ENCODE results near the gene AKAP9.
"Not testable (repeated sequence)": the region's sequence is repeated elsewhere in the genome, so short reads cannot be mapped to it uniquely, and the experiment has no call there.

Gene AKAP9

DNA sequence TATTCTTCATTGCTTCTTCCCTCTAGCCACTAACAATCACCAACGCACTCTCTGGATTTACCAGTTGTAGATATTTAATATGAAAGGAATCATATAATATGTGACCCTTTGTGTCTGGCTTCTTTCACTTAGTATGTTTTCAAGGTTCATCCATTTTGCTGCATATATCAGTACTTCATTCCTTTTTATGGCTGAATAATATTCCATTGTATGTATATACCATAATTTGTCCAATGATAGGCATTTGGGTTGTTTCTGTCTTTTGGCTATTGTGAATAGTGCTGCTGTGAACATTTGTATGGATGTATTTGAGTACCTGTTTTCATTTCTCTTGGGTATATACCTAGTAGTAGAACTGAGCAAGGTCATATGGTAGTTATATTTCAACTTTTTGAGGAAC, 7.3 kb downstream of the AKAP9 start:
- Histone ChIP-seq H3K27me3 (ENCODE audit: low read depth, low read length) (no peaks in the 10 kb centered on the region), H3K27ac (ENCODE audit: low read length) (no peak overlapping the region), H3K9me3 (ENCODE audit: control insufficient read depth in 1 of 2, low read length in 2 of 2) (no peaks in the 10 kb centered on the region), H3K4me1 (ENCODE audit: control insufficient read depth in 1 of 2, insufficient read depth in 2 of 2, low read length in 2 of 2) (peaks cover 0 to 13% of the 10 kb centered on the region in 2 donors), H3K36me3 (ENCODE audit: control insufficient read depth in 1 of 2, insufficient read depth in 2 of 2, low read length in 2 of 2) (no peaks in the 10 kb centered on the region), H3K4me3 (ENCODE audit: low read depth in 1 of 2, low read length in 2 of 2) (no peak overlapping the region)

DNA sequence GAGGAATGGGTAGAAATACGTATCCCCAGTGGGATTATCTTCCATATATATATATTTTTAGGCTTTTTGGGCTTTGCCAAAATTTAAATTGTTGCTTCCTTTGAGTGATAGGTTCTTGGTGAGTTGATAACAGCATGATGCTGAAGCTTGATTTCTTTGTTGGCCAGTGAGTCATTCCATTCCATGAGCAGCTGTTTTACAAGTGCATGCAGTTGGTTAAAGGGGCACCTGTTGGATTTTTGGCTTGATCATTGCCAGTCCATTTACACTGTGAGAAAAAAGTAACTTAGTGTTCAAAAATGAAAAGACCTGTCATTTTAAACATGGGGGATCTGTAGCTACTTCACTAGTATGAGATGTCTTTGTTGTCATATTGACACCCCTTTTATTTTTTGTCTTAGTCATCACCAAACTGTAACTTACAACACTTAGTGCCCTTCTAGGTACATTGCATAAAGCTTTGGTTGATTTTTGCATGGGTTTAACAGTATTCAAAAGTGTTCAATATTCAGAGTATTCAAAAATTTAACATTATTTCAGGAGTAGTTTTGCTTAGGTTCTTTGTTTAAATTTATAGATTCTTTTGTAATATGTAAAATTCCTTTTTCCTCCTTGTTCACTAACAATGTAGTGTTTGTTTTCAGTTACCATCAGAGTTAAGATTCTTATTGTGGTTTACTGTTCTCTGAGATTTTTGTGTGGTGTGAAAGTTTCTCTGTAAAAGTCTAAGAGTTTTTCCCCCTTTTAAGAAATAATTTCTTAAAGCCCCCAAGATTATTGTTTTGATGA, 8.8 kb downstream of the AKAP9 start:
- H3K36me3 ChIP-seq (ENCODE audit: control insufficient read depth in 1 of 2, insufficient read depth in 2 of 2, low read length in 2 of 2), result no peaks in the 10 kb centered on the region
- H3K4me1 ChIP-seq (ENCODE audit: control insufficient read depth in 1 of 2, insufficient read depth in 2 of 2, low read length in 2 of 2), result peaks cover 0 to 13% of the 10 kb centered on the region in 2 donors
- H3K27me3 ChIP-seq (ENCODE audit: low read depth, low read length), result no peaks in the 10 kb centered on the region
- no peaks in the 10 kb centered on the region for H3K9me3 ChIP-seq (ENCODE audit: control insufficient read depth in 1 of 2, low read length in 2 of 2)
- no peak overlapping the region for H3K27ac ChIP-seq (ENCODE audit: low read length)
- H3K4me3 ChIP-seq (ENCODE audit: low read depth in 1 of 2, low read length in 2 of 2), result no peak overlapping the region

GRCh38 chr7:91953618-91954017, 13.0 kb downstream of the AKAP9 start:
- Histone ChIP-seq H3K27ac (ENCODE audit: low read length) (no peak overlapping the region), H3K27me3 (ENCODE audit: low read depth, low read length) (no peaks in the 10 kb centered on the region), H3K4me1 (ENCODE audit: control insufficient read depth in 1 of 2, insufficient read depth in 2 of 2, low read length in 2 of 2) (no peaks in the 10 kb centered on the region), H3K36me3 (ENCODE audit: control insufficient read depth in 1 of 2, insufficient read depth in 2 of 2, low read length in 2 of 2) (no peaks in the 10 kb centered on the region), H3K4me3 (ENCODE audit: low read depth in 1 of 2, low read length in 2 of 2) (no peak overlapping the region), H3K9me3 (ENCODE audit: control insufficient read depth in 1 of 2, low read length in 2 of 2) (no peaks in the 10 kb centered on the region)

GRCh38 chr7:91956464-91956863, 15.8 kb downstream of the AKAP9 start:
- H3K9me3 ChIP-seq (ENCODE audit: control insufficient read depth in 1 of 2, low read length in 2 of 2); H3K27me3 ChIP-seq (ENCODE audit: low read depth, low read length); H3K4me1 ChIP-seq (ENCODE audit: control insufficient read depth in 1 of 2, insufficient read depth in 2 of 2, low read length in 2 of 2); H3K36me3 ChIP-seq (ENCODE audit: control insufficient read depth in 1 of 2, insufficient read depth in 2 of 2, low read length in 2 of 2); H3K4me3 ChIP-seq (ENCODE audit: low read depth in 1 of 2, low read length in 2 of 2); H3K27ac ChIP-seq (ENCODE audit: low read length): not testable (repeated sequence)

GRCh38 chr7:91957232-91957631, 16.6 kb downstream of the AKAP9 start:
- Histone ChIP-seq H3K27ac (ENCODE audit: low read length) (no peak overlapping the region), H3K4me1 (ENCODE audit: control insufficient read depth in 1 of 2, insufficient read depth in 2 of 2, low read length in 2 of 2) (no peaks in the 10 kb centered on the region), H3K4me3 (ENCODE audit: low read depth in 1 of 2, low read length in 2 of 2) (no peak overlapping the region), H3K9me3 (ENCODE audit: control insufficient read depth in 1 of 2, low read length in 2 of 2) (no peaks in the 10 kb centered on the region), H3K36me3 (ENCODE audit: control insufficient read depth in 1 of 2, insufficient read depth in 2 of 2, low read length in 2 of 2) (no peaks in the 10 kb centered on the region), H3K27me3 (ENCODE audit: low read depth, low read length) (no peaks in the 10 kb centered on the region)

DNA sequence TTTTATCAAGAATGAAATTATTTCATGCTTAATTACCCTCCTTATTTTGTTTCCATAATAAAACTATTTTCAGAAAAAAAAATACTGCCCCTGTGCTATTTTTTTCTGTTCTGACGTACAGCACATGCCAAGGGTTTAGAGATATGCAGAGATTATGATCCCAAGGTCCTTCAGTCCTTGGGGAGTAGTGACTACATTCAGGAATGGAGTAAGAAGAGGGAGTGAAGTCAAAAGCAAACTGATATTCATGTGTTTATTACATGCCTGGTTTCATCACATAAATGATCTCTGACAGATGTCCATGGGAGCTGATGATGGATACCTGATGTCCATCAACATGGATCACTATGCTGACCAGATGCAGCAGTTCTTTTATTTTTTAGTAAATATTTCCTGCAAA, 17.2 kb downstream of the AKAP9 start:
- Histone ChIP-seq H3K4me1 (ENCODE audit: control insufficient read depth in 1 of 2, insufficient read depth in 2 of 2, low read length in 2 of 2) (no peaks in the 10 kb centered on the region), H3K9me3 (ENCODE audit: control insufficient read depth in 1 of 2, low read length in 2 of 2) (no peaks in the 10 kb centered on the region), H3K27ac (ENCODE audit: low read length) (no peak overlapping the region), H3K4me3 (ENCODE audit: low read depth in 1 of 2, low read length in 2 of 2) (no peak overlapping the region), H3K27me3 (ENCODE audit: low read depth, low read length) (no peaks in the 10 kb centered on the region), H3K36me3 (ENCODE audit: control insufficient read depth in 1 of 2, insufficient read depth in 2 of 2, low read length in 2 of 2) (no peaks in the 10 kb centered on the region)

DNA sequence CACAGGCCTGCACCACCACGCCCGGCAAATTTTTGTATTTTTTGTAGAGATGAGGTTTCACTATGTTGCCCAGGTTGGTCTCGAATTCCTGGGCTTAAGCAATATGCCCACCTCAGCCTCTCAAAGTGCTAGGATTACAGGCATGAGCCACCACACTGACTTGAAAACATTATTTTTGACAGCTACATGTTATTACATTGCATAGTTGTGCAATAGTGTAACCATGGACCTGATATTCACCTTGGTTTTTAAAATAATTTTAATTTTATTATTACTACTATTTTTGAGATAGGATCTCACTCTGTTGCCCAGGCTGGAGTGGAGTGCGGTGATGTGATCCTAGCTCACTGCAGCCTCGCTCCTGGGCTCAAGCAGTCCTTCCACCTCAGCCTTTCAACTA, 18.4 kb downstream of the AKAP9 start:
- Histone ChIP-seq H3K9me3 (ENCODE audit: control insufficient read depth in 1 of 2, low read length in 2 of 2) (no peaks in the 10 kb centered on the region), H3K4me3 (ENCODE audit: low read depth in 1 of 2, low read length in 2 of 2) (no peak overlapping the region), H3K27me3 (ENCODE audit: low read depth, low read length) (no peaks in the 10 kb centered on the region), H3K4me1 (ENCODE audit: control insufficient read depth in 1 of 2, insufficient read depth in 2 of 2, low read length in 2 of 2) (no peaks in the 10 kb centered on the region), H3K36me3 (ENCODE audit: control insufficient read depth in 1 of 2, insufficient read depth in 2 of 2, low read length in 2 of 2) (no peaks in the 10 kb centered on the region), H3K27ac (ENCODE audit: low read length) (no peak overlapping the region)

GRCh38 chr7:91961816-91962215, 21.2 kb downstream of the AKAP9 start:
- H3K36me3 ChIP-seq (ENCODE audit: control insufficient read depth in 1 of 2, insufficient read depth in 2 of 2, low read length in 2 of 2), result no peaks in the 10 kb centered on the region
- no peak overlapping the region for H3K4me3 ChIP-seq (ENCODE audit: low read depth in 1 of 2, low read length in 2 of 2)
- no peaks in the 10 kb centered on the region for H3K27me3 ChIP-seq (ENCODE audit: low read depth, low read length)
- no peak overlapping the region for H3K27ac ChIP-seq (ENCODE audit: low read length)
- H3K9me3 ChIP-seq (ENCODE audit: control insufficient read depth in 1 of 2, low read length in 2 of 2), result no peaks in the 10 kb centered on the region
- no peaks in the 10 kb centered on the region for H3K4me1 ChIP-seq (ENCODE audit: control insufficient read depth in 1 of 2, insufficient read depth in 2 of 2, low read length in 2 of 2)

GRCh38 chr7:91962419-91962818, 21.8 kb downstream of the AKAP9 start:
- H3K4me3 ChIP-seq (ENCODE audit: low read depth in 1 of 2, low read length in 2 of 2), result no peak overlapping the region
- H3K4me1 ChIP-seq (ENCODE audit: control insufficient read depth in 1 of 2, insufficient read depth in 2 of 2, low read length in 2 of 2), result no peaks in the 10 kb centered on the region
- H3K27ac ChIP-seq (ENCODE audit: low read length), result no peak overlapping the region
- H3K9me3 ChIP-seq (ENCODE audit: control insufficient read depth in 1 of 2, low read length in 2 of 2), result no peaks in the 10 kb centered on the region
- no peaks in the 10 kb centered on the region for H3K27me3 ChIP-seq (ENCODE audit: low read depth, low read length)
- no peaks in the 10 kb centered on the region for H3K36me3 ChIP-seq (ENCODE audit: control insufficient read depth in 1 of 2, insufficient read depth in 2 of 2, low read length in 2 of 2)

DNA sequence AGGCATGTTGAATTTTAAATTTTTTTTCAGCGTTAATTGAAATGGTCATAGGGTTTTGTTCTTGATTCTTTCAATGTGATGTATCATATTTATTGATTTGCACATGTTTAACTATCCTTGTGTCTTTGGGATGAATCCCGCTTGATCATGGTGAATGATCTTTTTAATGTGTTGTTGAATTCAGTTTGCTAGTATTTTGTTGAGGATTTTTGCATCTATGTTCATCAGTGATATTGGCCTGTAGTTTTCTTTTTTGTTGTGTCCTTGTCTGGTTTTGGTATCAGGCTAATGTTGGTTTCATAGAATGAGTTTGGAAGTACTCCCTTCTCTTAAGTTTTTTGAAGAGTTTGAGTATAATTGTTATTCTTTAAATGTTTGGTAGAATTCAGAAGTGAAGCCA, 26.9 kb downstream of the AKAP9 start:
- H3K9me3 ChIP-seq (ENCODE audit: control insufficient read depth in 1 of 2, low read length in 2 of 2); H3K4me3 ChIP-seq (ENCODE audit: low read depth in 1 of 2, low read length in 2 of 2); H3K4me1 ChIP-seq (ENCODE audit: control insufficient read depth in 1 of 2, insufficient read depth in 2 of 2, low read length in 2 of 2); H3K36me3 ChIP-seq (ENCODE audit: control insufficient read depth in 1 of 2, insufficient read depth in 2 of 2, low read length in 2 of 2); H3K27me3 ChIP-seq (ENCODE audit: low read depth, low read length); H3K27ac ChIP-seq (ENCODE audit: low read length): not testable (repeated sequence)

GRCh38 chr7:91973639-91974038, 33.0 kb downstream of the AKAP9 start:
- Histone ChIP-seq H3K9me3 (ENCODE audit: control insufficient read depth in 1 of 2, low read length in 2 of 2) (no peaks in the 10 kb centered on the region), H3K27ac (ENCODE audit: low read length) (no peak overlapping the region), H3K4me1 (ENCODE audit: control insufficient read depth in 1 of 2, insufficient read depth in 2 of 2, low read length in 2 of 2) (no peaks in the 10 kb centered on the region), H3K4me3 (ENCODE audit: low read depth in 1 of 2, low read length in 2 of 2) (no peak overlapping the region), H3K27me3 (ENCODE audit: low read depth, low read length) (no peaks in the 10 kb centered on the region), H3K36me3 (ENCODE audit: control insufficient read depth in 1 of 2, insufficient read depth in 2 of 2, low read length in 2 of 2) (no peaks in the 10 kb centered on the region)

DNA sequence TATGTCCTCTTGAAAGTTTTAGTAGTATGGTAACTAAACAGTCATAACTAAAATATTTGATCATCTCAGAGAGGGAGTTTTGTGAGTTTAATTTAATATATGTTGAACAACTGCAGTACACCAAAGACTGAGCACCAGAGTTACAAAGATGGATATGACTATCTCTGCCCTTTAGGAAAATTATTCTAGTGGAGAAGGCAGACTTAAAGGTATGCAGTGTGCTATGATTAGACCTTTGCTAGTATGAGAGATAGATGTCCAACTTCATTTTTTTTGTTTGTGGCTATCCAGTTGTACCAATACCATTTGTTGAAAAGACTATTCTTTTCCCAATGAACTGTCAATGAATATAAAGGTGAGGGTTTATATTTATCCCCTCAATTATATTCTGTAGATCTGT, 33.4 kb downstream of the AKAP9 start:
- H3K27me3 ChIP-seq (ENCODE audit: low read depth, low read length), result no peaks in the 10 kb centered on the region

More for the DNA sequence above, 33.4 kb downstream of the AKAP9 start:
- no peaks in the 10 kb centered on the region for H3K36me3 ChIP-seq (ENCODE audit: control insufficient read depth in 1 of 2, insufficient read depth in 2 of 2, low read length in 2 of 2)
- no peak overlapping the region for H3K4me3 ChIP-seq (ENCODE audit: low read depth in 1 of 2, low read length in 2 of 2)
- H3K27ac ChIP-seq (ENCODE audit: low read length), result no peak overlapping the region
- no peaks in the 10 kb centered on the region for H3K9me3 ChIP-seq (ENCODE audit: control insufficient read depth in 1 of 2, low read length in 2 of 2)
- H3K4me1 ChIP-seq (ENCODE audit: control insufficient read depth in 1 of 2, insufficient read depth in 2 of 2, low read length in 2 of 2), result no peaks in the 10 kb centered on the region
